ENCODE results near the gene VSTM2L. TPM values are rescaled to one million over a fixed set of nuclear protein-coding genes. Genes with fewer than 3 reads are reported as not detected.

The VSTM2L gene
- total RNA-seq, 1 donor = not detected

GRCh38 chr20:37932919-37933318, 30.0 kb downstream of the VSTM2L start:
- H3K4me3 ChIP-seq (ENCODE audit: low read length) = no peak overlapping the region
- no peaks in the 10 kb centered on the region for H3K9me3 ChIP-seq (ENCODE audit: low read depth, low read length)
- no peaks in the 10 kb centered on the region for H3K27me3 ChIP-seq (ENCODE audit: insufficient read depth, low read length)
- H3K4me1 ChIP-seq (ENCODE audit: insufficient read depth, low read length) = no peaks in the 10 kb centered on the region

GRCh38 chr20:37933786-37934633, 31.1 kb downstream of the VSTM2L start:
- H3K27me3 ChIP-seq (ENCODE audit: insufficient read depth, low read length) = no peaks in the 10 kb centered on the region
- H3K4me3 ChIP-seq (ENCODE audit: low read length) = no peak overlapping the region
- H3K9me3 ChIP-seq (ENCODE audit: low read depth, low read length) = no peaks in the 10 kb centered on the region
- H3K4me1 ChIP-seq (ENCODE audit: insufficient read depth, low read length) = no peaks in the 10 kb centered on the region

- Histone ChIP-seq H3K4me1 (ENCODE audit: insufficient read depth, low read length) (no peaks in the 10 kb centered on the region), H3K9me3 (ENCODE audit: low read depth, low read length) (no peaks in the 10 kb centered on the region), H3K27me3 (ENCODE audit: insufficient read depth, low read length) (no peaks in the 10 kb centered on the region), H3K4me3 (ENCODE audit: low read length) (no peak overlapping the region)
Measured at GRCh38 chr20:37934634-37935375, 31.9 kb downstream of the VSTM2L start.

GRCh38 chr20:37935435-37935834, 32.5 kb downstream of the VSTM2L start:
- Histone ChIP-seq H3K4me3 (ENCODE audit: low read length) (no peak overlapping the region), H3K9me3 (ENCODE audit: low read depth, low read length) (no peaks in the 10 kb centered on the region), H3K27me3 (ENCODE audit: insufficient read depth, low read length) (no peaks in the 10 kb centered on the region), H3K4me1 (ENCODE audit: insufficient read depth, low read length) (no peaks in the 10 kb centered on the region)

GRCh38 chr20:37936041-37936440, 33.1 kb downstream of the VSTM2L start:
- no peaks in the 10 kb centered on the region for H3K27me3 ChIP-seq (ENCODE audit: insufficient read depth, low read length)
- no peaks in the 10 kb centered on the region for H3K9me3 ChIP-seq (ENCODE audit: low read depth, low read length)
- H3K4me3 ChIP-seq (ENCODE audit: low read length) = no peak overlapping the region
- H3K4me1 ChIP-seq (ENCODE audit: insufficient read depth, low read length) = no peaks in the 10 kb centered on the region

- Histone ChIP-seq H3K27me3 (ENCODE audit: insufficient read depth, low read length) (no peaks in the 10 kb centered on the region), H3K4me1 (ENCODE audit: insufficient read depth, low read length) (no peaks in the 10 kb centered on the region), H3K4me3 (ENCODE audit: low read length) (no peak overlapping the region), H3K9me3 (ENCODE audit: low read depth, low read length) (no peaks in the 10 kb centered on the region)
Measured at GRCh38 chr20:37936451-37936850, 33.5 kb downstream of the VSTM2L start.

GRCh38 chr20:37937686-37938085, 34.8 kb downstream of the VSTM2L start:
- Histone ChIP-seq H3K4me3 (ENCODE audit: low read length) (no peak overlapping the region), H3K4me1 (ENCODE audit: insufficient read depth, low read length) (no peaks in the 10 kb centered on the region), H3K9me3 (ENCODE audit: low read depth, low read length) (no peaks in the 10 kb centered on the region), H3K27me3 (ENCODE audit: insufficient read depth, low read length) (no peaks in the 10 kb centered on the region)

GRCh38 chr20:37938181-37938750, 35.3 kb downstream of the VSTM2L start:
- Histone ChIP-seq H3K27me3 (ENCODE audit: insufficient read depth, low read length) (no peaks in the 10 kb centered on the region), H3K4me3 (ENCODE audit: low read length) (no peak overlapping the region), H3K9me3 (ENCODE audit: low read depth, low read length) (no peaks in the 10 kb centered on the region), H3K4me1 (ENCODE audit: insufficient read depth, low read length) (no peaks in the 10 kb centered on the region)

- no peaks in the 10 kb centered on the region for H3K4me1 ChIP-seq (ENCODE audit: insufficient read depth, low read length)
- H3K9me3 ChIP-seq (ENCODE audit: low read depth, low read length) = no peaks in the 10 kb centered on the region
- H3K27me3 ChIP-seq (ENCODE audit: insufficient read depth, low read length) = no peaks in the 10 kb centered on the region
- H3K4me3 ChIP-seq (ENCODE audit: low read length) = no peak overlapping the region
Measured at GRCh38 chr20:37938954-37939353, 36.0 kb downstream of the VSTM2L start.

GRCh38 chr20:37939701-37940560, 37.0 kb downstream of the VSTM2L start:
- H3K9me3 ChIP-seq (ENCODE audit: low read depth, low read length) = no peaks in the 10 kb centered on the region
- no peak overlapping the region for H3K4me3 ChIP-seq (ENCODE audit: low read length)
- H3K27me3 ChIP-seq (ENCODE audit: insufficient read depth, low read length) = no peaks in the 10 kb centered on the region
- H3K4me1 ChIP-seq (ENCODE audit: insufficient read depth, low read length) = no peaks in the 10 kb centered on the region

GRCh38 chr20:37940858-37941257, 37.9 kb downstream of the VSTM2L start:
- Histone ChIP-seq H3K4me3 (ENCODE audit: low read length) (no peak overlapping the region), H3K4me1 (ENCODE audit: insufficient read depth, low read length) (no peaks in the 10 kb centered on the region), H3K9me3 (ENCODE audit: low read depth, low read length) (no peaks in the 10 kb centered on the region), H3K27me3 (ENCODE audit: insufficient read depth, low read length) (no peaks in the 10 kb centered on the region)

GRCh38 chr20:37941332-37941731, 38.4 kb downstream of the VSTM2L start:
- Histone ChIP-seq H3K9me3 (ENCODE audit: low read depth, low read length) (no peaks in the 10 kb centered on the region), H3K27me3 (ENCODE audit: insufficient read depth, low read length) (no peaks in the 10 kb centered on the region), H3K4me3 (ENCODE audit: low read length) (no peak overlapping the region), H3K4me1 (ENCODE audit: insufficient read depth, low read length) (no peaks in the 10 kb centered on the region)

GRCh38 chr20:37941992-37942391, 39.1 kb downstream of the VSTM2L start:
- Histone ChIP-seq H3K4me1 (ENCODE audit: insufficient read depth, low read length) (no peaks in the 10 kb centered on the region), H3K27me3 (ENCODE audit: insufficient read depth, low read length) (no peaks in the 10 kb centered on the region), H3K9me3 (ENCODE audit: low read depth, low read length) (no peaks in the 10 kb centered on the region), H3K4me3 (ENCODE audit: low read length) (no peak overlapping the region)

GRCh38 chr20:37943033-37943432, 40.1 kb downstream of the VSTM2L start:
- H3K27me3 ChIP-seq (ENCODE audit: insufficient read depth, low read length) = no peaks in the 10 kb centered on the region

More at GRCh38 chr20:37943033-37943432, 40.1 kb downstream of the VSTM2L start:
- H3K4me1 ChIP-seq (ENCODE audit: insufficient read depth, low read length) = no peaks in the 10 kb centered on the region
- H3K9me3 ChIP-seq (ENCODE audit: low read depth, low read length) = no peaks in the 10 kb centered on the region
- H3K4me3 ChIP-seq (ENCODE audit: low read length) = no peak overlapping the region

Measured in mononuclear cell (primary cell).